Ovary (tissue), 3 donors: ENCODE data around the gene PXMP4.

Experiments used
- EP300 ChIP-seq: sonication (generic); formaldehyde crosslinking; IDR thresholded peaks from one replicate; pipeline ENCODE4 v1.6.1; 2017; ENCODE audit warnings: antibody characterized with exemption
- POLR2A ChIP-seq: fragments of 450-650 bp; IDR thresholded peaks from one replicate; pipeline ENCODE4 v1.6.1; 2017; ENCODE audit warnings: antibody characterized with exemption, mild to moderate bottlenecking, moderate library complexity
- TF ChIP-seq, protein P1 (sequence below), 3 donors: fragments of 450-650 bp in 2 of 3; fragments of 200-600 bp in 1 of 3; IDR thresholded peaks; one replicate each; pipeline versions ENCODE4 v1.5.1 to v1.8.0; 2016 to 2022; ENCODE audit warnings: antibody characterized with exemption in 3 of 3, mild to moderate bottlenecking in 1 of 3
- donor health status: DM: no; HTN: no; CAD: no.

DNA sequence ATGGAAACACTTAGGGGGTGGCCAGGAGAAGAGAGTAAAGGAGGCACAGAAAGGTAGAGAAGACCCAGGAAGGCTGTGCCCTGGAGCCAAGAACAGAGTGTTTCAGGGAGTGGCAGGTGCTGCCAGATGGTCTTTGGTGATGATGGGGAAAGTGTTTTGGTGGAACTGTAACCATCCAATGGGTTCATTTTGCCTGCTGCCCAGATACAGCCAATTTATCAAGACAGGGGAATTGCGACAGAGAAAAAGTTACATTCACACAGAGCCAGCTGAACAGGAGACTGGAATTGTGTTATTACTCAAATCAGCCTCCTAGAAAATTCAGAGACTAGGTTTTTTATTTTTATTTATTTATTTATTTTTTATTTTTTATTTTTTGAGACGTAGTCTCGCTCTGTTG, 16.9 kb upstream of the PXMP4 start:
- TF ChIP-seq, protein P1, sequence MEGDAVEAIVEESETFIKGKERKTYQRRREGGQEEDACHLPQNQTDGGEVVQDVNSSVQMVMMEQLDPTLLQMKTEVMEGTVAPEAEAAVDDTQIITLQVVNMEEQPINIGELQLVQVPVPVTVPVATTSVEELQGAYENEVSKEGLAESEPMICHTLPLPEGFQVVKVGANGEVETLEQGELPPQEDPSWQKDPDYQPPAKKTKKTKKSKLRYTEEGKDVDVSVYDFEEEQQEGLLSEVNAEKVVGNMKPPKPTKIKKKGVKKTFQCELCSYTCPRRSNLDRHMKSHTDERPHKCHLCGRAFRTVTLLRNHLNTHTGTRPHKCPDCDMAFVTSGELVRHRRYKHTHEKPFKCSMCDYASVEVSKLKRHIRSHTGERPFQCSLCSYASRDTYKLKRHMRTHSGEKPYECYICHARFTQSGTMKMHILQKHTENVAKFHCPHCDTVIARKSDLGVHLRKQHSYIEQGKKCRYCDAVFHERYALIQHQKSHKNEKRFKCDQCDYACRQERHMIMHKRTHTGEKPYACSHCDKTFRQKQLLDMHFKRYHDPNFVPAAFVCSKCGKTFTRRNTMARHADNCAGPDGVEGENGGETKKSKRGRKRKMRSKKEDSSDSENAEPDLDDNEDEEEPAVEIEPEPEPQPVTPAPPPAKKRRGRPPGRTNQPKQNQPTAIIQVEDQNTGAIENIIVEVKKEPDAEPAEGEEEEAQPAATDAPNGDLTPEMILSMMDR (IDR thresholded peaks at IDR 0.05): no peak
- no peak for TF ChIP-seq POLR2A
- TF ChIP-seq EP300: no peak
